Endometrial microvascular endothelial cells (primary cell): ENCODE results near the gene STRIP1. TPM values are rescaled to one million over a fixed set of nuclear protein-coding genes. Genes with fewer than 3 reads are reported as not detected.
"Not testable (repeated sequence)": the region's sequence is repeated elsewhere in the genome, so short reads cannot be mapped to it uniquely, and the experiment has no call there.

Experiments
- in situ Hi-C: cut with HindIII; loops from 2 replicates; pipeline ENCODE4 v1.10.0; 2017; ENCODE audit warnings: low sequenced_read_pairs, low pct_unique_long_range_greater_than_20kb; ENCODE audit errors: inconsistent ontology term
- total RNA-seq: library from RNA; depleted of rRNA; stranded (reverse); fragments of >200 nt; gene quantifications from one replicate; pipeline ENCODE4 v1.2.3, GENCODE V29; 2015; ENCODE audit errors: inconsistent ontology term

STRIP1 gene
- total RNA-seq, 1 donor from 2014 or later: 53.1 TPM

DNA sequence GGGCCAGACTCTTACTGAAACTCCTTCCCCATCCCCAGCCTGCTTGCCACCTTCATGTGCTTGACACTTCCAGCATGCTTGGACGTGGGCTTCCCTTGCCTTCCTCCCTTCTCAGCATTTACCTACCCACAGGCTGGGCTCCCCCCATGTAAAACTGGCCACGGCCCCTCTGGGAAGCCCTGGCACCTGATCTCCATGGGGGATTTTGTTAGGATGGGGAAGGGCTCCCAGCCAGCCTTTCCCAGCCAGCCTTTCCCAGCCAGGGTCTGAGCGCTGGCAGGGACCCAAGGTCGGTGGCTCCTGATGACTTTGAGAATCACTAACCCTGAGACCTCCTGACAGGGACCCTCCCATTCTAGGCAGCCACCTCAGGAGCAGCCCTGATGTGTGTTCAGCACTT, 29.4 kb downstream of the STRIP1 start:
- in situ Hi-C loops: no loop called here

DNA sequence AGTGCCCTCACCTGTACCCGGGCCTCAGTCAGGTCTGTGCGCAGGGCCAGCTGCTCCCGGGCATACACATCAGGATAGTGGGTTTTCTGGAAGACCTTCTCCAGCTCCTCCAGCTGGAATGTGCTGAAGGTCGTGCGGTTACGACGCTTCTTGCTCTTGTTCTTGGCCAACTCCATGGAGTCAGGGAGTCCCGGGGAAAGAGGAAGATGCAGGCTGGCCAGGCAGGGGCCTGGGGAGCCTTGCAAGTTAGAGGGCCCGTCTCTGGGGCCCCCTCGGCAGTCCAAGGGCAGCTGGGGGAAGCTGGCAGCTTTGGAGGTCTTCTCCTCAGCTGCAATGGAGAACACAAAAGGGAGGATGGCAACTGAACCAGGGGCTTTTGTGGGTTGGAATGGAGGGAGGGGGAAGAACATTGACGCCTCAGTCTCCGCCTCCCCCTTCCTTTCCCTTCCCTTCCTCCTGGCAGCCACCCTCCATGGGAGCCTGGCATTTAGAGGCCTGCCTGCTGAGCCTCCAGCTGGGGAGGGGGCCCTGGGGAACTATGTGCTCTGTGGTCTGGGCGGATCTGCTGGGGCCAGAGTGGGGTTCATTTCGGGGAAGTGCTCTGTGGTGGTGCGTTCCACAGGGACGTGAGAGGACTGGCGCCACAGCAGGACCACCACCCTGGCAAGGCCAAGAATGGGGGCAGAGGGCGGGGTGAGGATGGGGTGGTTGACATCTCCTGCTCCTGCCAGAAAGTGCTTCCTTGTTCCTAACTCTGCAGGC, 30.3 kb downstream of the STRIP1 start:
- in situ Hi-C loops: no loop called here

DNA sequence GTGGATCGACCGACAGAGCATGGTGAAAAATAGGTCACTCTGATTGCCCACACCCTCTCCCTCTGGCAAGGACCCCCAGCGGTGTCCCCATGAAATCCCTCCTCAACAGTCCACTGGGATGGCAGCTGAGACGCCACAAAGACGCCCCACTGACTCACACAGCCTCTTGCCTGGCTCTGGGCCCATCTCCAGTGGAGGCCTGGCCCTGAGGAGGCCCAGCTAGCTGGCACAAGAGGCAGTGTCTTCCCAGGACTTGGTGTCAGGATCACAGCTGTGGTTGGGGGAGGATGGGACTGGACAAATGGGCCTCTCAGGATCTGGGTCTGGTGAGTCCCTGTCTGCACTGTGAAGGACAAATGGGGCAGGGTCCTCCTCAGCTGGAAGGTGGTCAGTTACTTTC, 31.4 kb downstream of the STRIP1 start:
- in situ Hi-C loops: no loop called here

DNA sequence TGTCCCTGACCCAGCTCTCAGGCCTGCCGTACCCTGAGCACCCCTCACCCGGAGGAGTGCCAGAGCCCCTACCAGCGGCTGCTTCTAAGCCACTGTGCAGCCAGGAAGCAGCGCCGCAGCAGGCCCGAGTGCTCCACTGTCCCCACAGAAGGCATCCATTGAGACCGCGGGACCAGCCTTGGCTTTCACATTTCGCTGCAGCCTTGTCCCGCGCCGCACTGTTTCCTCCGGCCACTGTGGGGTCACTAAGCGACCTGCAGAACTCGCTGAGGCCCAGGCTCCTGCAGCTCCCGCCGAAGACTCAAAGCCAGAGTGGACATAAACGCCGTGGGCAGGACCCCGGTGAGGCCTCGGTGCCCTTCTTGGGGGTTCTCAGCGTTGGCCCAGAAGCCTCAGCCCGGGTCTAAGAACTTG, 33.1 kb downstream of the STRIP1 start:
- in situ Hi-C loops: no loop called here

DNA sequence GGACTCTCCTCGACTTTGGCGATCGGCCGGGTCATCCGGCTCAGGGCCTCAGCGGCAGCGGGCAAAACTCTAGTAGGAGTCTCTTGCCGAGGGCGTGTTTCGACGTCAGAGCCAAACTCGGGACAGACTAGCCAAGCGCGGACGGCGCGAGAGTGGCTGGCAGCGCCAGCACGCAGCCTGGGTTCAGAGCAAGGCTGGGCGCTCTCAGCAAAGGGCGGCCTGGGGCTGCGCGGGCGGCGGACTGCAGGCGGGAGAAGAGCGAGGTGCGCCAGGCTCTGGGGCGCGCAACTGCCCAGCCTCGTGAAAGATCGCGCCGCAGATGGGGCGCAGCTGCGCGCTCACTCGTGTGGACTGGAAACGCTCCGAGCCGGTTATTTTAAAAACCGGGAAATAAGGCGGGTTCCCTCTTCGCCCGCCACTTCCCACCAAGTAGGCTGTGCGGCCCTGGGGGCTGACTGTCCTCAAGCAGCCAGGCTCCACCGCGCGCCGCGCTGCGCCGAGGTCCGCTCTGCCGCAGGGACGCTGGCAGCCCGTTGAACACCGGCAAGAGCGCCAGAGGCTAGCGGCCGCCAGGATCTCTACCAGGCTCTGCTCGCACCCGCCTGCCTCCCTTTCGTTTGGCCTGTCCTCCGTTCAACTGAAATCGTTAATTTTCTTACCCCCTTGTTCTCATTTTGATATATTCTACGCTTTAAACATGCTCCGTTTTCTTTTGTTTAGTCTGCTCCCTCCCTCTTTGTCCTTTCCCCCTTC, 33.6 kb downstream of the STRIP1 start:
- in situ Hi-C loops: no loop called here

DNA sequence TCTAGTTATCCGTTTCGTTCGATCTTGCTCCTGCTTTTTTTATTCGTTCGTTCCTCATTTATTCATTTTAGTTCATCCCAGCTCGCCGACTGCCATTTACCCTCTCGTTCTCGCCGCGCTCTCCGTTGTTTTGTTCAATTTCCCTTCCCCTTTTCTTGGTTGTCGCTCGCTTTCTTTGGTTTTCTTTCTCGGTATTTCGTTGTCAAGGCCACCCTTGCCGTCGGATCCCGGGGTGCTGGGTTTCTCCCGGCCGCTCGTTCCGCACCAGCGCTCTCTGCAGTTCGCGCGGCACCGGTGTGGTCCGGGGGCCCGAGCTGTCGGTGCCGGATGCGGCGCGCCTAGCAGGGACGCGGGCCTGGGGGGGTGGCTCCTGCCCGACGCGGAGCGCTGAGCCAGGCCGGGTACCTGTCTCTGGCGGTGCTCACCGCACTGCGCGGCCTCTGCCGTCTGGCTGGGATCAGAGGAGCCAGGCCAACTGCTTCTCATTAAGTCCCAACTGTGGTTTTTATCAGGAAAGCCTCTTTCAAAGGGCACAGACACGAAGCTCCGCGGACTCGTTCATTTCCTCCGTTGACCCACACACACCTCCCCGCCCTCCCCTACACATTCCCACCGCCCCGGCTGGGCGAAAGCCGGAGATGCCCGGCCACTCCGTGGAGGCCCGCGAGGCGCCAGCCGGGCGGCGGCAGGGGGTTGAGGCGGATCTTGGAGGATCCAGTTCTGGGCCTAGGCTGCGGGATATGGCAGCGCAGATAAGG, 34.4 kb downstream of the STRIP1 start:
- in situ Hi-C loops: no loop called here

DNA sequence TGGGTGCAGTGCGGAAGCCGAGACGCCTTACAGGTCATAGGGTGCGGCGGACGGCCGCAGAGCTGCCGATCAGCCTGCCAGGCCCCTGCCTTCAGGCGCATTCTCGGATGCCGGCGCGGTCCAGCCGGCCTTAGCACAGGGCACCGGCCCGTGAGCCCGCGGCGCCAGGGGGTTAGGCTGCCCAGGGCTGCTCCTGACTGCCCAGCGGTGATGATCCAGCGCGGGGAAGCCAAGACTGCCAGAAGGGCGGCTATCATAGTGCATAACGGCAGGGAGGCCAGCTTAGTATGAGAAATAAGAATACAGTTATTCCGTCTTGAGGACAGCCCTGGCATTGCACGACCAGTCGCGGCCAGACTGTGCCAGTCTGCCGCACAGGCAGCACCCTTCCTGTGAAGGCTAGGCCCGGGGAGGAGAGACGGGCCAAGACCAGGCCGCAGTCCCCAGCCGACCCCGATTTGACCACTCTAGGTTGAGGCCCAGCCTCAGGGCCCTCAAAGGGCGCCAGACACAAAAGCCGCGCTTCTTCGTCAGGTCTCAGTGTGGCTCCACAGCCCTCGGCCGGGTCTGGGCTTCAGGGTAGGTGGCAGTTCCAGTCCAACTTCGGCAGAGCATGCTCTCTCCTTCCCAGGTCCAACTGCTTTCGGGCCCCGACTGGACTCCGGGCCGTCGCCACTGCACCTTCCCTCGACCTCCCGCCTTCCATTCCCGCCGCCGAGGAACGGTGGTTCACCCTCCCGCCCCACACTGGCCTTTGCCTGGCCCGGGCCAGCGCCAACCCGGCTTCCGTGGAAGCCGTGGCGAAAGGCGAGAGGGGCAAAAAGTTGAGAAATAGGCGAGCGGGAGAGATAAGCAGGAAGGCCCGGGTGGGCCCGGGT, 35.2 kb downstream of the STRIP1 start:
- in situ Hi-C loops: no loop called here

DNA sequence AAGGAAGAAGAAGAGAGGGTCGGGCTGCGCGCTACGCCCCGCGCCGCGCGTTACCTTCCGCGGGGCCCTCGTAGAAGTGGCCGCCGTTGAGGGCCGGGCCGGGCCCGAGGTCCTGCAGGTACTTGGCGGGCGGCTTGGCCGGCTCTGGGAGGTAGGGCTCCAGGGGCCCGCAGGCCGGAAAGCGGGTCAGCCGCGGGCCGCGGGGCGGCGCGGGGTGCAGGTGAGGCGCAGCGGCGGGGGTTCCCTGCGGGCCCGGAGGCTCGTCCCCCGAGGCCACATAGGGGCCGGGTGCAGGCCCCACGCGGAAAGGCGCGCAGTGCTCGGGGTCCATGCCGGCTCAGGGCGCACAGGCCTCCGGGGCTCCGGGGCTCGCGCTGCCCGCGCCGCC, 35.9 kb downstream of the STRIP1 start:
- in situ Hi-C loops: no loop called here

DNA sequence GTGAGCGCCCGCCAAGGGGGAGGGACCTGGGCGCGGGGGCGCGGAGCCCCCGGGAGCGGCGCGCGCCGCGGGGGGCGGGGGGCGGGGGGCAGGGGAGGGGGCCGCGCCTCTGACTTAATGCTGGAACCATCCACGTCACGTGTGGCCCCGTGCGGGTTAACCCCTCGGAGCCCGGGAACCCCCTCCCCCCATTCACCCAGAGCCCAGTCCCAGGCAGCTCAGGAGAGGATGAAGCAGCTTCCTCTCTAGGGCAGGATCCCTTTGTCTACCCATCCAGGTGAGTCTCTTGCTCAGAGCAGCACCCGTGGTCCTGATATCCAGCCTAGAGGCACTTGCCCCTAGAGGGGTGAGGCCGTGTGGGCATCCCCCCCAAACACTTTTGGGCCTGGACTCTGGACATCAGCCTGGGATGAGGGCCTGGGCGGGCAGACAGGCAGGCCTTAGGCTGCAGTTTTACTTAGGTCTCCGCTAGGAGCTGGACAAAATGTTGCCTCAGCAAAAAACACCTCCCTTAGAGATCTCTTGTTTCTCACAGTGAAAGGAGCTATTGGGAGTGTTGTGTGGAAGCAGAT, 36.3 kb downstream of the STRIP1 start, which contains the start of gene ALX3:
ALX3 (minus strand) TSS at position 2 of the 572 bp plus-strand sequence. CDS start 60 bp downstream, outside the sequence.
- in situ Hi-C loops: no loop called here

DNA sequence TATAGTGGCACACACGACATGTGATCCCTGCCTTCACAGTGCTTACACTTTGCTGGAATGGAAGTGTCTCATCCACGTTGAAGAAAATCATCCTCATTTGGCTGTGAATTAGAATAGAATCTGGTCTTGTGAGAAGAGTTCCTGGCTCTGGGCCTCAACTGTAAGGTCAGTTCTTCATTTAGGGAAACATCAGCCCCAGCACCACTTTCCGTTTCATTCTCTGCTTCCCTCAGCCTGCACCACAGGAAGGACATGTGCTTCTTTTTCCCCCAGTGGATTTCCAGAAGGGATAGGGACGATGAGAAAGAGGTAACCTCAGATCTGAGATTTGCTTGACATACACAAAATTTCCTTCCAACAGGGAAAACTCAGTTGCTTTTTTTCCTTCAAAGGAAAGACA, 39.7 kb downstream of the STRIP1 start:
- in situ Hi-C loops: no loop called here

DNA sequence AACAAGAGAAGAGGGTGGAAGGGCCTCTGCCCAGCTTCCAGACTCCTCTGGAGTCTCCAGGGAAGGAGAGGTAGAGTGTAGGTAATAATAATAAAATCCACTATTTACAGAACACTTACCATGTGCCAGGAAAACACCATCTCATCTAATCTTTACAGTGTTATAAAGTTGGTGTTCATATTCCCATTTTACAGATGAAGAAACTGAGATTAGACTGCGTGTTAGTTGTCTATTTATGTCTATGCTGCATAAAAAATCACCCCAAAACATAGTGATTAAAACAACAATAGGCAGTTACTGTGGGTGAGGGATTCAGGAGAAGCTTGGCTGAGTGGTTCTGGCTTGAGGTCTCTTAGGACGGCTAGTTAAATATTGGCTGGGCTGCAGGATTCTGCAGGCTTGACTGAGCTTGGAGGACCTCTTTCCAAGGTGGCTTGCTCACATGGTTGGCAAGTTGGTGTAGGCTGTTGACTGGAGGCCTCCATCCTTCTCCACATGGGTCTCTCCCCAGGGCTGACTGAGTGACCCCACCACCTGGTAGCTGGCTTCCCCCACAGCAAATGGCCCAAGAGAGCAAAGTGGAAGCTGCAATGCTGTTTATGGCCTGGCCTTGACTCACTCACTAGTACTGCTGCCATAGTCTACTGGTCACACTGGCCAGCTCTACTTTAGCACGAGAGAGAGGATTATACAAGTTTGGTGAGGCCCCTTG, 42.5 kb downstream of the STRIP1 start:
- in situ Hi-C loops: no loop called here

DNA sequence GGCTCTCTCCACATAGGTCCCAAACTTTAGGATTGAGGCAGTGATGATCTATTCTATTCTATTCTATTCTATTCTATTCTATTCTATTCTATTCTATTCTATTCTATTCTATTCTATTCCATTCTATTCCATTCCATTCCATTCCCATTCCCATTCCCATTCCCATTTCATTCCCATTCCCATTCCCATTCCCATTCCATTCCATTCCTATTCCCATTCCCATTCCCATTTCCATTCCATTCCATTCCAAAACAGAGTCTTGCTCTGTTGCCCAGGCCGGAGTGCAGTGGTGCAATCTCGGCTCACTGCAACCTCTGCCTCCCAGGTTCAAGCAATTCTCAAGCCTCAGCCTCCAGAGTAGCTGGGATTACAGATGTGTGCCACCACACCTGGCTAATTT, 45.6 kb downstream of the STRIP1 start:
- in situ Hi-C loops: not testable (repeated sequence)

DNA sequence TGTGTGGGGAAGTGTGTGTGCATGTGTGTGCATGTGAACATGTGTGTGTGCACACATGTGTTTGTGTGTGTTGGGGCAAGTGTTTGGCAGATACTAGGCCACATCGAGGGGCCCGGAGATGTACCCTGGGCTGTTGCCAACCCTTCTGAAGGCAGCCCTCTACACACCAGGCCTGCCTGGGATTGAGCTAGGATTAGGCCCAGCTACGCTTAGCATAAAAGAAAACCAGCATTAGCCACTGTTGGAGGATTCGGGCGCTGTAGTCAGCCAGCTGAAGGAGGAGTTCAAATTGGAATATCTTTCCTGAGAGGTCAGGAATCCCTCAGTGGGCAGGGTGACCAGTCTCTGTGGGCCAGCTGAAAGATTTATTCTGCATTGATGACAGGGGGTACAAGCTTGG, 46.6 kb downstream of the STRIP1 start:
- in situ Hi-C loops: no loop called here

DNA sequence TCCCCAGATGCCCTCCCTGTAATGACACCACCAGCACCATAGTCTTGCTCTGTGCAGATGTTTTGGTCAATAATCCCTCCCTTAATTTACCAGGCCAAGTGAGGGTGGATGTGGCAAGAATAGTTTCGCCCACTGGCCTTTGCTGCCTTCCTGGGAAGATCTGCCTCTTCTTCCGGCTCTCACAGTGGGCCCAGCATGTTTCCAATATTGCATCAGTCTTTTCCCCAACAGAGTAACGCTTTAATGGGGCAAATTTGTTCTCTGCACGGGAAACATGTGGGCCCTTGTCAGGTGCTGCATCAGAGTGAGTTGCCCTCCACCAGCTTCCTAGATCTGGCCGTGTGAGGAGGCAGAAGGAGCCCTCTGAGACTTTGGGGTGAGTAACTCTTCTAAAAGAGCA, 48.1 kb downstream of the STRIP1 start:
- in situ Hi-C loops: no loop called here

DNA sequence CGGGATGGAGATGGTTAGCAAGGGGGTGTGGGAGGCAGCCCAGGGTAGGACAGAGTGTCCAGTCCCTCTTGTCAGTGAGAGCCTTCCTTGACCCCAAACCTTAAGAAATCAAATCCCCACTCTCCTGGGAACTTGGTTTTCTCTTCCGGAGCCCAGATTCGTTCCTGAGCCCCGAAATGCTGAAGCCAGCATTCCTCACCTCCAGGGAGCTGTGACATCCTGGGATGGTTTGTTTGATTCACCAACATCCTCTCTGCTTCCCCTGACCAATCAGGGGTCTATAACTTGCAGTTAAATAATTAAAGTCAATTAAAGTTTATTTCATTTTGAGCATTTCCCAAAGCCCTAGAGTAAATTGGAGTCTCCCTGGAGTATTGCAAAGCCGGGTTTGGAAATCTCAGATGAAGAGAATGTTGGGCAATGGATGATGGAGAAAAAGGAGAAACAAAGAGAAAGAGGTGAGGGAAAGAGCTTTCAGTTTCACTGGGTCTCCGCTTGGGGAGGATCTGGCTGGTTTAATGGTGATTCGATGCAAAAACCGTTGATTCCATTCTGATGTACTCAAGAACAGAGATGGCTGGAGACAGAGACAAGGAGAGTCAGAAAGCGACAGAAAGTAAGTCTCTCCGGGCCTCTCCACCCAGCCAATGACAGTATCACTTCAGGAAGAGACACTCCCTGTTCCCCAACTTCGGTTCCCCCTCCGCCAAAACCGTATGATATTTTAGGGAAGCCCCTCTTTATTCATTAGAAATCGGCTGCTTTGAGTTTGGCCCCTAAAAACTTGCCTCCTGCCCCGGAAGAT, 48.8 kb downstream of the STRIP1 start:
- in situ Hi-C loops: no loop called here

DNA sequence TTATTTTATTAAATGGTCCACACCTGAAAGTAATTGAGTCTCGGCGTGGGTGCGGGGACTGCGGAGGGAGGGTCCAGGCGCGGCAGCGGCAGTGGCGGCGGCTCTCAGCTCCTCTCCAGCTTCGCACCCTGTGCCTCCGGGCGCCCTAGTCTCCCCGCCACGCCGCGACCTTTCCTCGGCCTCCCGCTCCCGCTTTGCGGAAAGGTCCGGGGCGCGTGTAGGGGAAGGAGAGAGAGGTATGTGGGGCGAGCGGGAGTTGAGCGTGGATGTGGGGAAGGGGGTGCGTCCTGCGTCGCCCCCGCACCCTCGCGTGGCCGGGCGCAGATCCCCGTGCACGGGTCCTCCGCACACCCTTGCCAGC, 49.4 kb downstream of the STRIP1 start:
- in situ Hi-C loops: no loop called here
